LoVo (cell line): Measurements from ENCODE around the gene PLEKHG3.
"Not testable (repeated sequence)": the region's sequence is repeated elsewhere in the genome, so short reads cannot be mapped to it uniquely, and the experiment has no call there.

Experiments used
- DNase-seq: peaks from one replicate; pipeline ENCODE4 v3.0.0-alpha.2; 2016; ENCODE audit warnings: low spot score

Gene PLEKHG3

DNA sequence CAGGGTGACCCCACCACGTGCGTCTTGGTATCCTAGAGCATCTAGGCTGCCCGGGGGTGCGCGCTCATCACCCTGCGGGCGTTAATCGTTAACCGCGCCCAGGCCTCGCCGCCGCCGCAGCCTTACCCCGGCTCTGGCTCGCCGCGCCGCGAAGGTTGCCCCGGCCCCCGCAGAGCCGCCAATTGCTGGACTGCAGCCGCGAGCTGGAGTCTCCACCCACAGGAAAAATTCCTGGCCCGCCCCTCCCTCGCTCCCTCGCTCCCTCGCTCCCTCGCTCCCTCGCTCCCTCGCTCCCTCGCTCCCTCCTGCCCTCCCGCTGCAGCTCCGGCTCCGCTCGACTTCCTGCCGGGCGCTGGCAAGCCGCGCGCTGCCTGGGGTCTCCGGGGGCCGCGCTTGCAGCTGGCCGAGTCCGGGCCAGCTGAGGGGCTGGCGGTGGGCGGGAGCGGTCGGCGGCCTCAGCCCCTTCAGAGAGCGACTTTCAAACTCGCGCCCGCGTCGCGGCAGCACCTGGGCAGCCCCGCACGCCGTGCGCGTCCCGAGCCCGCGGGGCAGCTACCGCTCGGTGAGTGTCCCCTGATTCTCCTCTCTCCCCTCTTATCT, at the start of gene PLEKHG3:
Gene PLEKHG3, plus strand, starts transcription at position 282 of the 600 bp plus-strand sequence. CDS start 23,208 bp downstream, outside the sequence.
- DNase-seq: peak; percentile 87

DNA sequence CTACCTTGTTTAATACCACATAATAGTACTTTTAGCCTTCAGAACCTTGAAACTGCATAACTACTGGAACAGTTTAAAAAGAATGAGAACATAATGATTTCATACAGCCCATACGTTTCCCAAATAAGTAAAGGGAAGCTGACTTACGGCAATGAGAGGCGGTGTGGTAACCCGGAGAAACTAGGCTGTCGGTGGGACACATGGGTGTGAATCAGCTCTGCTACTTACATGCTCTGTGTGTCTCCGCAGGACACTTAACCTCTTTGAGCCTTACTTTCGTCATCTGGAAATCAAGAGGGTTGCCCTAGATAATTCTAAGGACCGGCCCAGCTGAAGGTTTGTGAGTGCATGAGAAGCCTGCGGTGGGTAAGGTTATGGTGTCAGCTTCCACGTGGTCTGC, 49.3 kb upstream of the PLEKHG3 start:
- no peak for DNase-seq

DNA sequence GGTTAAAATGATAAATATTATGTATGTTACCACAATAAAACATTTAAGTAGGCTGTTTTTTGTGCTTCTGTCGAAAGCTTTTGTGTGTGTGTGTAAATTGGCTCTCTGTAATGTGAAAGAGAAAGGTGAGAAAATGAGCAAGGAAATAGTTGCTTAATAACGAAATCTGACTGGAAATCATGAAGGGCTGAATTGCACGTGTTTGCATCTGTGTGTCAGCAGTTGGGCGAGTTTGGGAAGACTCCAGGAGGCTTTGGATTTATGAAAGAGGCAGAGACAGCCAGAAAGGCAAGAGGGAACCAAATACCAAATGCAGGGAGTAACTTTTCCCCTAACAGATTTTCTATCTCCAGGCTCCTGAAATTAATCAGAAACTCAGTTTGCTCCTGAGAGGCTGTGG, 47.2 kb upstream of the PLEKHG3 start:
- DNase-seq: no peak

DNA sequence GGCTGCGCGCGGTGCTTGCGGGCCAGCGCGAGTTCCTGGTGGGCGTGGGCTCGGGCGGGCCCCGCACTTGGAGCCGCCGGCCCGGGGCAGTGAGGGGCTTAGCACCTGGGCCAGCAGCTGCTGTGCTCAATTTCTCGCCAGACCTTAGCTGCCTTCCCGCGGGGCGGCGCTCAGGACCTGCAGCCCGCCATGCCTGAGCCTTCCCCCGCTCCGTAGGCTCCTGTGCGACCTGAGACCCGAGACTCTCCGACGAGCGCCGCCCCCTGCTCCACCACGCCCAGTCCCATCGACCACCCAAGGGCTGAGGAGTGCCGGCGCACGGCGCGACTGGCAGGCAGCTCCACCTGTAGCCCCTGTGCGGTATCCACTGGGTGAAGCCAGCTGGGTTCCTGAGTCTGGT, 46.0 kb upstream of the PLEKHG3 start:
- no peak for DNase-seq

DNA sequence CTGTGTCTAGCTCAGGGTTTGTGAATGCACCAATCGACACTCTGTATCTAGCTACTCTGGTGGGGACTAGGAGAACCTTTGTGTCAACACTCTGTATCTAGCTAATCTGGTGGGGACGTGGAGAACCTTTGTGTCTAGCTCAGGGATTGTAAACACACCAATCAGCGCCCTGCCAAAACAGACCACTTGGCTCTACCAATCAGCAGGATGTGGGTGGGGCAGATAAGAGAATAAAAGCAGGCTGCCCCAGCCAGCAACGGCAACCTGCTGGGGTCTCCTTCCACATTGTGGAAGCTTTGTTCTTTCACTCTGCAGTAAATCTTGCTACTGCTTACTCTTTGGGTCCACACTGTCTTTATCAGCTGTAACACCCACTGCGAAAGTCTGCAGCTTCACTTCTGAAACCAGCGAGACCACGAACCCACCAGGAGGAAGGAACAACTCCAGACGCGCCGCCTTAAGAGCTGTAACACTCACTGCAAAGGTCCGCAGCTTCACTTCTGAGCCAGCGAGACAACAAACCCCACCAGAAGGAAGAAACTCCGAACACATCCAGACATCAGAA, 45.4 kb upstream of the PLEKHG3 start:
- not testable (repeated sequence) for DNase-seq

DNA sequence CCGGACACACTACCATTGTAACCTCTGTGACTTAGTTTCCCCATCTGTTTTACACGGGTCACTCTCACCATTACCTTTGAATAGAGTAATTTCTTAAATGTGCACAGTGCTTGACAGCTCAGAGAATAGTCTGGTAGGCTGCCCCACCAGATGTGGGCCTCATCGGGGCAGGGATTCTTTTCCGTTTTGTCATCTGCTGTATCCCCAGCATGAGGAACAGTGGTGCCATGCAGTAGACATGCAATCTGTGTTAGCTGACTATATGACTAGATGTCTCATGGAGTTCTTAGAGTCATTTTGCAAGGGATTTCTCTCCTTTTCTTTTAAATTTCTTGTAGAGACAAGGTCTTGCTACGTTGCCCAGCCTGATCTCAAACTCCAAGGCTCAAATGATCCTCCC, 44.9 kb upstream of the PLEKHG3 start:
- no peak for DNase-seq

DNA sequence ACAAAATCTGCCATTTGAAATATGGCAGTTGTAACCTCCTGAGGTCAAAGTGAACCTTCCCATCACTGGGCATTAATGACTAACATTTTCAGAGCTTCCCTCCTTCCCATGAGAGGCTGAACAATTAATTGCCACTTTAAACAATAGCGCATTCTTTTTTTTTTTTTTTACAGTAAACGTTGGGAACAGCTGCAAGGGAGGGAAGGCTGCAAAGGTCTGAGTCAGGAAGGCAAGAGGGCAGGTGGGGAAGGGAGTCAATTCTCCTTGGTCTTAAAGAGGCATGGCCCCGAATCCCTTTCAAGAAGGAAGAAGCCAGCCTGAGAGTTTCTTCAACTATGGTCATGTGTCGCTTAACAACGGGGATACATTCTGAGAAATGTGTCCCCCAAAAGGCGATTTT, 41.0 kb upstream of the PLEKHG3 start:
- DNase-seq: no peak

DNA sequence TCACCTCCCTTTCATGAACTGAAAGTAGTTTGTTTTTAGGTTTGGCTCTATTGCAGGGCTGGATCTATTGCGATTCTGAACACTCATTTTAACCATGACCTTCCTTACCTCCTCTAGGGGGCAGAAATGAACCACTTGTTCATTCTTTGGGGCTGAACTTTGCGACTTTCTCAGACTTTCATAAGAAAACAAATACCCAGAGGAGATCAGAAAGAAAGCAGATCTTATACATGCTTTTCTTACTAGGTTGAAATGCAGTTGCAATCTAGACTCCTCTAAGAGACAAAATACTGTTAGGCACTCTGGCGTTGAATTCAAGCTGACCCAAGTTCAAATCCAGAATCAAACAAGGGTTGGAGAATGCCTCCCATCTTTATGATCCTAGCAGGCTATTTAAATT, 32.6 kb upstream of the PLEKHG3 start:
- DNase-seq: peak; percentile 73

DNA sequence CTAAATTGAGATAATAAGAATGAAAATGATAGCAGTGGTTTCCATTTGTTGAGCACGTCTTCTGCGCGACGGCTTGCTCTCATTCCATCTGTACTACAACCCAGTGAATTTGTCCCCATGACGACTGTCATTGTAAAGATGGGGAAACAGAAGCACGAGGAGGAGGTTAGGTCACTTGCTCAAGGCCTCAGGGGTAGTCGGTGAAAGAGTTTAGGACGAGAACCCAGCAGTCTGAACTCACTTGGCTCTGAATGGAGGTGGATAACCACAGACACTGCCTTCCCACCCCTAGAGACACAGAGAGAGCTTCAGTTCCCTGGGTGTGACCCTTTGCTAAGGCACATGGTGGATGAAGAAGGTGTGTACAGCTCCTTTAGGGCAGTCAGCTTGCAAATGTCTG, 30.9 kb upstream of the PLEKHG3 start:
- no peak for DNase-seq

DNA sequence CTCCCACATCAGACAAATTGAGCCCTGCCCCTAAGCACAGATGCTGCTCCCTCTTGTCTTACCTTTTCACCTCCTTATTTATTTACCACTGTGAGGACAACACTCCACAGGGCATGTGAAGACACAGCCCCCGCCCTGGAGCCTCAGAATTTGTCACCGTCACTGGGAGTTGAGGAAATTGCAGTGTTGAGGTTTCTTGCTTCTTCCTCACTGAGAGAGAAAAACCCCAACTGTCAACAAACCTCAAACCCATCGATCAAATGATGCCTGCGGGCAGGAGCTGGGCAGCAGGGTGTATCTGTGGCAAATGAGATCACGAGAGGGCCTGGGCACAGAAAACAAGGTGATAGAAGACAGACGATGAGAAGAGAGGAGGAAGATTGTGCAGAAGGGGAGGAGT, 30.5 kb upstream of the PLEKHG3 start:
- DNase-seq: no peak

DNA sequence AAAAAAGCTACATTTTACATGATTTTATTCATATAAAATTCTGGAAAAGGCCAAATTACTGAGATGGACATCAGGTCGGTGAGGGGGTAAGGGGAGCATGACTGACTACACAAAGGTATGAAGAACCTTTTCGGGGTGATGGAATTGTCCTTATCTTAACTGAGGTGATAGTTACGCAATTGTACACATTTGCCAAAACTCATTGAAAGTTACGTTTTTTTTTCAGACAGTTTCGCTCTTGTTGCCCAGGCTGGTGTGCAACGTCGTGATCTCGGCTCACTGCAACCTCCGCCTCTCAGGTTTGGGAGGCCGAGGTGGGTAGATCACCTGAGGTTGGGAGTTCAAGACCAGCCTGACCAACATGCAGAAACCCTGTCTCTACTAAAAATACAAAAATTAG, 29.4 kb upstream of the PLEKHG3 start:
- no peak for DNase-seq

DNA sequence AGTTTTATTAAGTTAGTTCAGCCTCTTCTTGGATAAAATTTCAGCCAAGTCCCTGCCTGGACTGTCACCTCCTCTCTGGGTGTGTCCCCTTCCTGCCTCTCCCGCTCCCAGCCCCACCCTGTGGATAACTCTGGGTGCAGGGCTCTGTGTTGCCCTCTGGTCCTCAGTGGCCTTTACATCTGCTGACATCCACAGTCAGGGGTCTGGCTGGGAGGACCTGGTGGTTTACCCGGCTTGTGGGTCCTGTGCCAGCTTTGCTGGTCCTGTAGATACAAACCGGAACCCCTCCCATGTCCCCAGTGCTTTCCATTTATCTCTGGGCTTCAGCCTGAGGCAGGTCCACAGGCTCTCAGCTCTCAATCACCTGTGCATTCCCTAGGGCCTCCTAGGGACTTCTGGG, 28.9 kb upstream of the PLEKHG3 start:
- peak; percentile 52 for DNase-seq

DNA sequence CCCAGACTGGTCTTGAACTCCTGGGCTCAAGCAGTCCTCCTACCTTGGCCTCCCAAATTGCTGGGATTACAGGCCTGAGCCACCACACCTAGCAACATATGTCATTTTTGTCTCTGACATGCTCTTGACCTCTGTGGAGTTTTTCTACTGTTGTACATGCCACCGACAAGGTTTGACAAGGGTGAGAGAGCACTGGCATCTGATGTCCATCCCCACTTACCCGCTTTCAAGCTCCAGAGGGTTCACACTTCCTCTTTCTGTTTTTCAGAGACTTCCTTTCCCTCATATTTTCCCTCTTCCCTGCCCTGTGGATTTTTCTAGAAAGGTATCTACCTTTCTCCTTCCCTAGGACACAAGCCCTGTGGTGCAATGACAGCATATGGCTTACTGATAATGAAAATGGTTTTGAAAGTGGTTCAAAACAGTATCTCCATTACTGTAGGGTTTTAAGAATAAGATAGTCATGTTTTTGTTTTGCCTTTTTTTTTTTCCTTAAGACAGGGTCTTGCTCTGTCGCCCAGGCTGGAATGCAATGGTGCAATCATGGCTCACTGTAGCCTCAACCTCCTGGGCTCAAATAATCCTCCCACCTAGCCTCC, 27.7 kb upstream of the PLEKHG3 start:
- no peak for DNase-seq

DNA sequence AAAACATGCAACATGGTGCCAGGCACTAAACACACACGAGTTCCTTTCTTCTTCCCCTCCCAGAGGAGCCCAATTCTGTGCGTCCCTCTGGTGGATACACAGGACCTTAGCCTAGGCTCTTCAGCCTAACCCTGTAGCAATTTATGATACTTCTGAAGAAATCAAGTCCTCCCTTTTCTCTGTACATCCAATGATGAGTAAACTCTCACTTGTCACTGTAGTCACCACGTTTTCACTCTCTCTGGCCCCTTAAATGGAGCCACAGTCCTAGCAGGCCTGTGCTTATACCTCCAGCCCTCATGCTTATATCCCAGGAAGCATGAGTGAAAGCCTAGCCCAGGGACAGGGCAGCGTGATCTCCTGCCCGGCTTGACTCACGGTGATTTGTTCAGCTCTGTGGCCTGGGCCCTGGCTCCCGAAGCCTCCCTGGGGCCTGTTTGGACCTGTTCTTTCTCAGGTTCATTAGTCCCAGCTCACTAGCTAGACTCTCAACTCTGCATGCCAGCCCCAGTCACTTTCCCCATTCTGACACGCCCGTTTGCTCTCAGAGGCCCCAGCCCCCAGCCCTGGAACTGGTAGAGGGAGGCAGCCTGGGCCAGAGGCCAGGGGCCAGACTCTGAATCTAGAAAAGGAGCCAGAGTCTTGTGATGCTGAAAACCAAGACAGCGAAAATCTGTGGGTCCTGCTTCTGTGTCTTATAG, 24.1 kb upstream of the PLEKHG3 start:
- peak; percentile 16 for DNase-seq

DNA sequence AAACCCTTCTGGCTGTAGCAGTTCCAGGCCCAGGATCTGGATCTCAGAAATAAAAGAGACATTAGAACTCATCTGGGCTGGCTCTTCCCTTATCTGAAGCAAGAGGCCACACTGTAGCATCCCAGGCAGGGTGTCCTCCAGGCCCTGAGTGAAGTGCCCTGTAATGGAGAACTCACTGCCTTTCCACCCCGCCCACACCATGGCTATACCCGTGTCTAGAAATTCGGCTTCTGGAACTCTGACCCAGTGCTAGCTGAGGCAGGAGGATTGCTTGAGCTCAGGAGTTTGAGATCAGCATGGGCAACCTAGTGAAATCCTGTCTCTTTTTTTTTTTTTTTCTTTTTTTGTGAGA, 23.5 kb upstream of the PLEKHG3 start:
- DNase-seq: no peak

DNA sequence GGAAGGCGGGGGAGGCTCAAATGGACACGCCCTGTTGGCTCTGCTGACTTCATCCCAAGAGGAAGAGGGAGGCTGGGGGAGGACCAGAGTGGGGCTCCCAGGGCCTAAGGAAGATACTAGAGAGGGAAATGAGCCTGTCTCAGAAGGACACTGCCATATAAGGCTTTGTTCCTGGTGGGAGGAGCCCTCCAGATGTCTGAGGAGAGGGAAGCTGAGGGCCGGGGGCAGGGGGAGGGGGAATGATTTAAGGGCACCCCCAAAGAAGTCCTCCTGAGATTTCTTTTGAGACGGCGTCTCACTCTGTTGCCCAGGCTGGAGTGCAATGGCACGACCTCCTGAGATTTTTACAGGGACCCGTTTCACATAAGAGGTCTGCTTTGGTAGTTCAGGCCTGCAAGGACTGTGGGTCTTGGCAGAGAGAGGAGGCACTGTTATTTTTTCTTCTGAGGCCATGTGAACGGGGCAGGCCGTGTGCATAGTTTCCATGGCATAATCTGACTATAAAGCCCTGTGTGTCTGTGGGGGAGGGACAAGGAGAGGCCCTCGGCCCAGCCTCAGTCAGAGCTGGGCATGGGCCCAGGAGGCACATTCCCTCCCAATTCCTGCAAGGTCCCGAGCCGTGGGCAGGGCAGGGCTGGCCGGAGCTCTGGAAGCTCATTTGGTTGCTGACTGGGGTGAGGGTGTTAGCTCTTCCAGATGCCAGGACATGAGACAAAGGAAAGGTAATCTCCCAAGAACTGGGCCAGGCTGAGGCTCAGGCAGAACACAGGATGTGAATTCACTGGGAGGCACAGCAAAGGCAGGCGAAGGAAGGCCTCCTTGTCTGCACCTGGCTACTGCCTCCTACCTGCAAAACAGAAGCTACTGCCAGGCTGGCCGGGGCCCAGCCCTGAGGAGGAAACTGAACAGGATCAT, 22.2 kb upstream of the PLEKHG3 start:
- no peak for DNase-seq

DNA sequence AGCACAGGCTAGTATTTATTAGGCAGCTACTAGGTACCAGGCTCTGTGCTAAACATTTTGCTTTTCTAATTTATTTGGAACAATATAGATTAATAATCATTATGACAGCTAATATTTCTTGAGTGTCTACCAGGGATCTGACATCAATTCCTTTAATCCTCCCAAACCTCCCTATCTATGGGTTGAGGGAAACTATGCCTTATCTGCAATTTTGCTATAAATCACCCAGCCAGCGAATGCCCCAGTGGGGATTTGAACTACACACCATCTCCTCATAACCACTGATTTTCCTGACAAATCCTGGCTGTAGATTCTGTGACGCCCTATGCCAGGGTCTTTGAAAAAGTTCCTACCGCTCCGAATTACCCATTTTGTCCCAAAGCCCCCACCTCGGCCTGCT, 21.4 kb upstream of the PLEKHG3 start:
- no peak for DNase-seq

DNA sequence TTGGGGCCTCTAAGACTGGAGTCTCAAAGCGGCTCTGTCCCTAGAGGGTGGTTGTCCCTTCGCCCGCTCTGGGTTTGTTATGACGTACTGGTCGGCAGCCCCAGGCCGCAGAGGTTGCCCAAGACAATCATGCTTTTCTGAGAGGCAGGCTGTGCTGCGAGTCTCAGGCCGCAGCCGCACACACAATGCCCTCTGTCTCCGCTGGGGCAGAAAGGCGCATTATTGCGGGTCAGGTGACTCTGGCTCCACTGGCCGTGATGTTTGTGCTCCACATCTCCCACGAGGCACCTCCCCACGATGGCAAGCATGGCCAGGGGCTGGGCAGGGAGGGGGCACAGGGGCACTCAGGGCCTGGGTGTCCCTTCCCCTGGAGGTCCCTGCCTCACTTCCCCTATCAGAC, 21.0 kb upstream of the PLEKHG3 start:
- no peak for DNase-seq

DNA sequence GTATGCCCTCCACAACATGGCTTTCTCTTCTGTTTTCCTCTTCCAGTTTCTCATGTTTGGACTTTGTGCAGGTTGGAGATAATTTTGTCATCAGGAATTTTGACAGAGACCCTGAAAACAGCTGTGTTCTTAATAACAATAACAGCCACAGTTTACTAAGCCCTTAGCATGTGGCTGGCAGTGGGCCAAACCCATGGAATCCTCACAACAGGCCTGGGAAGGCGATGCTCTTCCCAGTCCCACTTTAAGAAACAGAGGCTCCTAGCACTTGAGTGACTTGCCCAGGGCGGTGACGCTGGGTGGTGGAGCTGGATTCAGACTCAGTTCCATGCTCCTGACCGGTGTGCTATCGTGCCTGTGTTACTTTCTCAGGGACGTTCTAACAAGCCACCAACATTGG, 20.1 kb upstream of the PLEKHG3 start:
- DNase-seq: no peak

DNA sequence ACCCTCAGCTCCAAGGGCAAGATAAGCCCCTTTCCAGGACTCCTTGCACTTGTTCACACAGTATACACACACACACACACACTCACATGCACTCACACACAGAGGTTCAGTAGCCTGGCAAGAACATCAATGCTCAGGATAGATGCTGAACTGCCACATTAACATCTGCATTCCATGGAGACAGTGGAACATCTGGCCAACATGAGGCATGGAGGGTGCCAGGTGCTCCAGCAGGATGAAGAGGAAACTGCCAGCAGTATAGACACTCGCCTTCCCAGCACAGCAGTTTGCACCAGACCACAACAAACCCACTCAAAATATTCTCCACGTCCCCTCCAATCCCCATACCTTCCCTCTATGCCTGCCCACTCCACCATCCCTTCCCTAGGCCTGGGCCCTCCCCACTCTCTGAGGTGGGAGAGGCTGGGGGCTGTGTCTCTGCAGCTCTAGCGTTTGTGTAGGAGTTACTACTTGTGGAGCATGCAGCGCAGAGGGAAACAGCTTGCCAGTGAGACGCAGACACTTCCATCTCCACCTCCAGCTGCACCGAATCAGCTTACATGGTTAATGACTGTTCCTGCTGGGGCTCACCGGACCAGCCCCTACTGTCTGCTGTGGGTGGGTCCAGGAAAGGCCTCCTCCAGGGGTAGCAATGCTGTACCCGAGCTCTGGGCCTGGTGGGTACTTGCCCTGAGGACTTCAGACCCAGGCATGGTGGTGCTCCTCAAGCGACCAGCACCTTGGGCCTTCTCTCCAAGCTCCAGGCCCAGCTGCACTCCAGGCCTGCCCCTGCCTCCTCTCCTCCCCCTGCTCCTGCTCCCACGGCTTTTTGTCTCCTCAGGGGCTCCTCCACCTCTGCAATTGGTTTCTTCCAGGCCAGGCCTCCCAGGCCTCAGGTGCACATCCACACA, 18.6 kb upstream of the PLEKHG3 start:
- DNase-seq: no peak

DNA sequence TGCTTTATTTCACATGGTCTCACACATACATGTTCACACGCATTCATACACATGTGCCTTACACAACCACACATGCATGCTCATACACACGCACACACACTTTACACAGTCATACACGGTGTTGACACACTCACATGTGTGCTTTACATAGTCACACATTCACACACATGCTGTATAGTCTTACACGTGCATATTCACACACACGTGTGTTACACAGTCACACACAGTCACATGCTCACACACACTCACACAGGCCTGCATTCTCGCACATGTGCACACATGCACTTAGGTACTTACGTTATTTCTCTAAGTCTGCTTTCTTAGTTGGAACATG, 18.0 kb upstream of the PLEKHG3 start:
- no peak for DNase-seq
